ENCODE measurements around the gene LRRC3C.
A peak's percentile ranks its signal among the peaks of the same experiment; 100 is the strongest.
"Not testable (repeated sequence)": the region's sequence is repeated elsewhere in the genome, so short reads cannot be mapped to it uniquely, and the experiment has no call there.

The LRRC3C gene

DNA sequence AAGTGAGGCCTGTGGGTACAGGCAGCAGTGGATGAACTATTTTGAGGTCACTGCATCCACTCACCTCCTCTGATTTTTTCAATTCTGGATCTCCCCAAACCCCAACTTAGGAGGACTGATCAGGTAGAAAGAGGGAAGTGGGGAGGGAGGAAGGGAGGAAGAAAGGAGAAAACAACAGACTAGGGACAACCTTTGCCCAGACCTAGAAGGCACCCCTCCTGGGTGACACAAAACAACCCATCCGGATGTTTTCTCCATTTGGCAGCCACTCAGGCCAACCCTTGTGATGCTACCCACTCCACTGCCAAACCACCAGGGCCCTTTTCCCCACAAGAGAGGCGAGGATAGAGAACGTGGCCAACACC is 2.9 kb upstream of the LRRC3C start:
- DNase-seq: no peak

DNA sequence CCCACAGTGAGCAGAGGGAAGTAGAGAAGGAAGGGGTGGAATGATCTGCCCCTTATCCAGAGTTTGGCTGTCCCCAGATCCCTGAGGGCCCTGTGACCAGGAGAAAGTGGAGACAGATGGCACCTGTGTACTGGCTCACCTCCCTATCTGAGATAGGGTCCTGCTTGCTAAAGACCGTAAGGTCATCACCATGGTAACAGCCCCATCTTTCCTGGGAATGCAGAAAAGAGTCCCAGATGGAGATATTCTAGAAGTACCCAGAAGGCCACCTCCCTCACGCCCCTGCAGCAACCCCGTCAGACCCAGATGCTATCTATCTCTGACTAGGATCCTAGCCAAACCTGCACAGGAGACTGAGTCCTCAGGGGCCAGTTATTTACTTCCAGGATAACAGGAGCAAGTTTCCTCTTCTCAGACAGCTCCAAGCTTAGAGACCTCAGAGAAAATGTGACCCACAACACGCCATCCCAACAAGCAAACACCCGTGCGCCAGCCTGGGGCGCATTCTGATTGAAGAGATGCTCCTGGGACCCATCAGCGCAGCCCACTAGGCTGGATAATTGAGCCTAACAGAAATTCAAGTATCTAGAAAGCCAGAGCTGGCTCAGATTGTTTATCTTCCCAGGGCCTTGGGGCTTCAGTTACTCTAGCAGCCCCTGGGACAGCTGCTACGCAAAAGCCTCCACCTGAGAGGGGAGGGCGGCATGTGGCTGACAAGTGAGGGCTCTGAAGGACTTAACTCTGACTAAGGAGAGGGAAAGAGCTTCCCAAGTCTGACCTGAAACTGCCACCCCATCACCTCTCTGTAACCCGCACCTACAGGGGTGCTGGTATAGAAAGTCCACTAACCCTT is 2.0 kb upstream of the LRRC3C start:
- DNase-seq: no peak

DNA sequence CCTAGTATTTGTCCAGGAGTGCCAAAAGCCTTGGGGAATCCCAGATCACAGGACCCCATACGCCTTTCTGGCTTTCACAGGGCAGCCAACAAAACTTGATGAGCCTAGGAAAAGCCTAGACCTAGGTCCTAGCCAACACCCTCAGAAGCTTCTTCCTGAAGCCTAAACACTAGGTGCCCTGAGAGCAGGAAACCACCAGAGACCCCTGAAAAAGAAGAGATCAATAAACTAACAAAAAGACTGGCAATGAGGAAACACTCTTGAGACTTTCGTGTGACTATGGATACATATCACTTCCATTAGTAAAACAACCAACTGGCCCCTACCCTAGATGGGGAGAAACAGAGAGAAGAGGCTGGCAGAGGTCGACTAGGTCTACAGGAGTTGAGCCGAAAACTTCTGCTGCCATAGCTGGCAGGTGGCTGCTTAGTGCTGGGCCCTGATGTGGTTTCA is 1.4 kb upstream of the LRRC3C start:
- DNase-seq: no peak

DNA sequence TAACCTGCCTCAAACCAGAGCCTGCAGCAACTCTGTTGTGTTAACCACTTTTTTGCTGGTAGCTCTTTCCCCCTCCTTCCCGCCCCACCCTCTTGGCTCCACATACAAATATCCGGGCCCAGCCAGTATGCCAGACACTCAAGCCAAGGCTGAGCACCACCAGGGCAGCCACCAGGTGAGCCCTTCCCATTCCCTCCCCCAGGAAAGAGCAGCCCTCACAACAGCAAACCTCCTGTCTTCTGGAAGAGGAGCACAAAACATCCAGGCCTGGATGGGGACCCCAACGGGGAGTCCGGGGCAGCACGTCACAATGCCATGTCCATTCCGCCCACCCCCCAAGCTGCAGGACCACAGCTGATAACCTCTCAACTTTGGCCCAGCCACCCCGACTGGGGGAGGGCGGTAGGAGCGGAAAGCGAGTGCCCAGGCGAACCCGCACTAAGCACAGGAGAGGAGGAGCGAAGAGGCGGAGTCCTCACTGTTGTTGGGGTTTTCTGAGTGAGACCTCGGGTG is 888 bp upstream of the LRRC3C start:
- DNase-seq: peak in 3 of 4 experiments; percentile 38 to 58 (median 42)

DNA sequence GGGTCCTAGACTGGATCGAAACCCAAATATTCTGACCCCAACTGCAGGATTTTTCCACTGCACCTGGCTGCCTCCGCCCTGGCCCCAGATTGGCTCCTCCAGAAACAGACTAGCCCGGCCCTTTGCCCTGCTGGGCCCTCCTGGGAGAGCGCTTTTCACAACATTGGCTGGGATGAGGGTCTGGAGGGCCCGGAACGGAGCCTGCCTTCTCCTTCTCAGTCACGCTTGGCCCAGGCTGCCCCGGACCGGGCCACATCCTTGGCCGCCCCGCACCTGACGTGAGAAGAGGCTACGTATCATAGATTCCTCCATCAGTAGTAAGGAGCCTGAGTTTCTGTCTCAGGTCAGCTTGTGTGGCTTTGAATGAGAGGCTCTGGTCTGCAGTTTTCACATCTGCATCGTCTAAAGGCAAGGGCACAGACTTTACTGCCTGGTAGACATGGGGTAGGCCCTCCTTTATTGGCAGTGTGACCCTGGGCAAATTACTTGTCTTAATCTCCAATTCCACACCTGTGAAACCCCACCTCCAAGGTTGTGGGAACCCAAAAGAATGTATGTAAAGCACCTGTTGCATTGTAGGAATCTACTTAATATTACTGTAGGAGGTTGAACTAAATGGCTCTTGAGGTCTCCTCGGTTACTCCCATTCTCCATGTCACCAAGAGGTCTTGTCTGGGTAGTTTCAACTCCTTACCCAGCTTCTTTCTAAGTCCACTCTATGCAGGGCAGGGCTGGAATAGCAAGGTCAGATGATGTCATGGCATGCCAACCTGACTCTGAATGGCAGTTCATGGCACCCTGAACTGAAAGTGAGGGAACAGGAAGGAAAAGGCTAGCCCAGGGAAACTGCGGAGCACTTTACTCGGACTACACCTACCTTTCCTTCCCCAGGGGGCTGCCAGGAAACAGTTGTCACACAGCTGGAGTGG is 661 bp downstream of the LRRC3C start:
- peak in 2 of 4 experiments; percentile 20 to 21 for DNase-seq

GRCh38 chr17:39928858-39929645 is 1.5 kb downstream of the LRRC3C start:
- peak; percentile 42 to 91 (median 67) for DNase-seq

- no peak for DNase-seq
Measured at GRCh38 chr17:39929646-39930407, 2.3 kb downstream of the LRRC3C start.

DNA sequence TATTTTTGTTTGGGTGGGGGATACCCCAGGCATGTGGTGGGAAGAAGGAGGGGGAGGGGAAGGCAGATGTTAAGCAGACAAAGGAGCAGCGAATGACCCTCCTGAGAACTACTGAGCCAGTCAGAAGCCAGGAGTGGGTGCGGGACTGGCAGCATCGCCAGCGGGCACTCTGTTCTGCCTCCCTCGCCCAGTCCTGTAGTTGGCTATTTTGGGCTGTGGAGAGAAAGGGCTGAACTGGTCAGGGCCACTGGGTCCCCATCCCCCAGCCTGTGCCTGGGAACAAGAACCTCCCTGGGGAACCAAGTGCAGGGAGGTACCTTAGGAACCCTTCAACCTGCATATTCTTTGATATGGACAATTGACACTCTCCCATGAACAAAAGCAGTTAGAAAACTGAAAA is 6.4 kb downstream of the LRRC3C start:
- no peak for DNase-seq

- no peak for DNase-seq
Measured at GRCh38 chr17:39934324-39934723, 6.8 kb downstream of the LRRC3C start.

DNA sequence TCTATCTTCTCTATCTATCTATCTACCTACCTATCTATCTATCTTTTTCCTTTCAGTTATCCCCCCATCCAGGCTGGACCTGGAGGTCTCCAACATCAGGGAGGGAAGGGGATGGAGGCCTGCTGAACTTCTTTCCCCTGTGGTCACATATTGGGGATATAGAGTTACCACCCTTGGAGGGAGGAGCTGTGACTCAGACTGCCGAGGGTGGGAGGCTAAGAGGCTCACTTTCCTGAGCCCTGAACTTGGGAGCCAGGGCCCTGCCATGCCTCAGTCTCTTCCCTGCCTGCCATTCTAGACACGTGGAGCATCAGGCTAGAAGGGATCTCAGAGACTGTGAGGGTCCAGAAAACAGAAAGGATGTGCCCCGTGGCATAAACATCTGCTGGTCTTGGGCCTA is 8.4 kb downstream of the LRRC3C start:
- no peak for DNase-seq

DNA sequence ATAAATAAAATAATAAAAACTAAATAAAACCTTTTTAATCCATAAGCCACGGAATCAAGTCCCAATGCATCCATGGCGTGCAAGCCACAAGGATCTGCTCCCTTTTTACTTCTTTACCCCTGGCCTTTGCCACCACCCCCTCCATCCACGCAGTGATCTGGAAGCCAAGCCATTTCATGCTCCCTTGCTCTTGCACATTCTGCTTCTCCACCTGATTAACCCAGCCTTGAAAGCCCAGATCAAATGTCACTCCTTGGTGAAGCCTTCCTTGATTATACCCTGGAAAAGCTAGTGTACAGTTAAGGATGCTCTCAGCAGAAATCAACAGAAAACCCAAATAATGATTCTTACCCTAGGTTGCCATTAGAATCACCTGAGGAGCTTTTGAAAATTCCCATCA is 9.9 kb downstream of the LRRC3C start:
- DNase-seq: no peak

DNA sequence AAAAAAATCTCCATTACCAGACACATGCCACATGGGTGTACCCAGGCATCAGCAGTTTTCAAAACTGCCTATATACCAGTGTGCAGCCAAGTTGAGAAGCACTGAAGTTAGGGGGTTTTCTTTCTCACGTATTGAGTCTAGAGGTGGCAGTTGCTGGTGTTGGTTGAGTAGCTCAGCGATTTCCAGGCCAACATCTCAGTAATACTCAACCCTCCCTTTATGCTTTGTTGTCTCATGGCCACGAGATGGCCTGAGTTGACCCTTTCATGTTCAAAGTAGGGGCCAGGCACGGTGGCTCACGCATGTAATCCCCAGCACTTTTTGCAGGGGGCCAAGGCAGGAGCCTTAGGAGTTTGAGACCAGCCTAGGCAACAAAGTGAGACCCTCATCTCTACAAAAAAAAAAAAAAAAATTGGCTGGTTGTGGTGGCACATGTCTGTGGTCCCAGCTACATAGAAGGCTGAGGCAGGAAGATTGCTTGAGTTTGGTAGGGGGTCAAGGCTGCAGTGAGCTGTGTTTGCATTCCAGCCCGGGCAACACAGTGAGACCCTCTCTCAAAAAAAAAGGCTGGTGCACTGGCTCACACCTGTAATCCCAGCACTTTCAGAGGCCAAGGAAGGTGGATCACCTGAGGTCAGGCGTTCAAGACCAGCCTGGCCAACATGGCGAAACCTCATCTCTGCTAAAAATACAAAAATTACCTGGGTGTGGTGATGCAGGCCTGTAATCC is 10.8 kb downstream of the LRRC3C start:
- no peak for DNase-seq

DNA sequence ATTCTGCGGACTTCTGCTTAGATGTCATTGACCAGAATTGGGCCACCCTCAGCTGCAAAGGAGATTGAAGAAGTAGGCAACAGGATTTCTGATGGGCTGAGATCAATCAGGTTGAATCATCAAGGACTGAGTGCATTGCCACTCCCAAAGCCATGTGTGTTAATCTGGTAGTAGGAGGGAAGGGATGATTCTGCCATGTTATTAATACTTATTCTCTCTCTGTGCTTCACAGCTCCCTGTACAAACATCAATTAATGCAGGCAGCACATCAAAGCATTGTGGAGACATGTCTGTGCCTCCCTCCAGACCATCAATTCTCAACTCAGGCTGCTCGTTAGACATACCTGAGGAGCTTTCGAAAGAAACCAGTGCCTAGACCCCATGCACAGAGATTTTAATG is 11.6 kb downstream of the LRRC3C start:
- DNase-seq: no peak

DNA sequence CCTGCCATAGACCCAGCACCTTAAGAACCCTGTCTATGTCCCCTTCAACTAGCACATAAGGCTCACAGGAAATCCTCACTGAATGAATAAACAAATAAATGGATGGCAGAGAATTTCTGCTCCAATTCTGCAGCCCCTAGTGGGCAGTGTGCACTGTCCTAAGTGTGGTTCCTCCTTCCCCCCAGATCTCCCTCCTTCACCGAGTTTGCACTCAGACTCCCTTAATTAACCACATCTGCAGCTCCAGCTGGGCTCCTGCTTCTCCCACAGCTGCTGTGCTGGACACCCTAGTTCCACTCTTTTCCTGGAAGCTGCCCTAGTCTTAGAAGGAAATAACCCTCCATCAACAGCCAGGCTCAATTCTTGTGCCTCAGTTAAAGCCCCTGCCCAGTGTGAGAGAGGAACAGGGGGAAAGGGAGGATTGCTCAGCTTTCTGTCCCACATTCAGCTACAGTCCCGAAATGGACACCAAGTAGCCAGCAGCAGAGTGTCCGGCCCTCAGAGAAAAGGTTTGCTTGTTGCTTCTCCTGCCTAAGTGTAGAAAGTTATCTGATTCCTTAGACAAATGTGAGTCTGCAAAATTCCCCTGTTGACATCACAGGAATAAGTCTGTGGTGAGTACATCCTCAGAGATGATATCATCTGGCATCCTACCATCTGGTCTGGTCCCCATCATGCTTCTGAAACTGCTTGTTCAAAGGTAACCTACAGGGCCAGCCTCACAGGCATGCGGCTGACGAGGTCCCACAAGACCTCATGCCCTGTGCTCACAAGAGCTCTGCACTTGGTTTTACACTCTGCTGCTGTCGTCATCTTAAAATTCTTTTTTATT is 12.3 kb downstream of the LRRC3C start:
- peak; percentile 39 to 60 (median 49) for DNase-seq

DNA sequence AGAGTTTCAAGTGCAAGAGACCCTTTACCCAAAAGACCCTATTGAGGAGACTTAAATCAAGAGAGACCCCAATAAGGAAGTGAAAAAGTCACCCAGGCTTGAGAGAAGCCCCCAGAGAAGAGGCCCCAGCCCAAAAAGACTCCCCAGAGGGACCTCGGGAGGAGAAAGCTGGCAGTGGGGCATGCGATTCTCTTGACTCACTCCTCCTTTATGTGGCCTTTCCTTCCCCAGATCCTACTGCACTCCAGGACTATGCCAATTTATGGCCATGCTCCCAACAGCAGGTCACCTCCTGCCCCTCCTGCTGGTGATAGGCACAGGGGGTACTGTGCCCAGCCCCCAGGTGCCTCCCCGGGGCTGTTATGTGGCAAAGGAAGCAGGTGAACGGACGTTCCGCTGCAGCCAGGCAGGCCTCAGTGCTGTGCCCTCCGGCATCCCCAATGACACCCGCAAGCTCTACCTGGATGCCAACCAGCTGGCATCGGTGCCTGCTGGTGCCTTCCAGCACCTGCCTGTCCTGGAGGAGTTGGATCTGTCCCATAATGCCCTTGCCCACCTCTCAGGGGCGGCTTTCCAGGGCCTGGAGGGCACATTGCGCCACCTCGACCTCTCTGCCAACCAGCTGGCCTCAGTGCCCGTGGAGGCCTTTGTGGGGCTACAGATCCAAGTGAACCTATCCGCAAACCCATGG is 16.3 kb downstream of the LRRC3C start:
- no peak for DNase-seq

- no peak for DNase-seq
Measured at GRCh38 chr17:39944393-39944711, 16.8 kb downstream of the LRRC3C start.

DNA sequence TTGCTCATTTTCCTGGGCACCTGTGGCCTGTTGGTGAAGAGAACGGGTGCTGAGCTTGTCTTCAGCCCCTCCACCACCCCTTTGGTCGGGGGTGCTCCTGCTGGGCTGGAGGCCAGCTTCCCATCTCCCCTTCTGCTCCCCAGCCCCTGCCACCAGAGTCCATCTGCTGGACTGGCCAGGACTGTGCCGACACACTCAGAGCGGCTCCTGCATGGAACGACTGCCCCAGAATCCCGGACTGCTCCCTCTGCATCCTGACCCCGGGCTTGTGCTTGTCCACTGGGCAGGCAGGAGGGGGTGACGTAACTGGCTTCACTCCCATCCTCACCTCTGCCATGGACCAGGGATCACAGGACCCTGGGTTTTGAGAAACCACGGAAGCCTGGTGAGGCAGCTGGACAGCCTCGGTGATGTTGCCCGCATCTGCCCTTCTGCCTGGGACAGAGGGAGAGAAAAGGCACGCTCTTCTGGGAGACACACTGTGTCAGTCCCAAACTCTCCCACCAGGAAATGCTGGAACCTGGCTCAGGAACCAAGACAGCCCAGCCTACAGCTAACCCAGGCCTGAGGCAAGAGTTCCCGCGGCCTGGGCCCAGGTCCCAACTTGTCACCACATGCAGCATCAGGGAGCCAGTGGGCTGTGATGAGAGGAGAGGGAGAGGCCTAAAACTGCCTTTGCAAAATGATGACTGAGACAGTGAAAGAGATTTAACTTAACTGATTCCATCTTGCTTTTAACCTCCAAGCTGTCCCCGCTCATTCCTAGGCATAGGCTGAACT is 19.2 kb downstream of the LRRC3C start:
- DNase-seq: no peak

- DNase-seq: not testable (repeated sequence)
Measured at GRCh38 chr17:39948489-39948828, 20.9 kb downstream of the LRRC3C start.

DNA sequence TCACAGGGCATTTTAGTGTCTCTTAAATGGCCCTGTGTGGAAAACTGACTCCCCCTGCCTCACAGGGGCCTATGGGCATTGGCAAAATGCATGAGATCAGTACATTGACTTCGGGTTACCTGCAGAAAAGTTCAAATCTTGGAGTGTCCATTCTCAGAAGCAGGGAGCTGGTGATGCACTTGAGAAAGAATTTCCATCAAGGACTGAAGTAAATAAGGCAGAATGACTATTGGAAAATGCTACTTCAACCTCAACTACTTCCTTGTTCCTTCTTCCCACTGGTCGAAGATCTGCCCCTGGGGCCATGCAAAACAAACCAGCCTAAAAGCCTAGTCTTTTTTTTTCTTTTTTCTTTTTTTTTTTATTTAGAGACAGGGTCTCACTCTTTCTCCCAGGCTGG is 21.5 kb downstream of the LRRC3C start:
- peak in 3 of 4 experiments; percentile 27 to 34 (median 28) for DNase-seq
